Measurements from ENCODE around the gene SETD2.
"Not testable (repeated sequence)": the region's sequence is repeated elsewhere in the genome, so short reads cannot be mapped to it uniquely, and the experiment has no call there.

SETD2 gene

DNA sequence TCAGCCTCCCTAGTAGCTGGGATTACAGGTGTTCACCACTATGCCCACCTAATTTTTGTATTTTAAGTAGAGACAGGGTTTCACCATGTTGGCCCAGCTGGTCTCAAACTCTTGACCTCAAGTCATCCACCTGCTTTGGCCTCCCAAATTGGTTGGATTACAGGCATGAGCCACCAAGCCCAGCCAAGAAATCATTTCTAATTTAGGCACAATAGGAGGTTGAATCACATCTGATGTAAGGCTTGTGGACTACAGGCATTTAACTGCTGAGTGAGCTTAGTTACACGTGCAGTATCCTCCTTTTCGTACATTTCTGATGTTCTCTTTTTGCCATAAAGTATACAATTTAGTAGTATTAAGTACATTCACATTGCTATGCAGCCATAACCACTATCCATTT lies 31.1 kb upstream of the SETD2 start:
- H3K9ac ChIP-seq (ENCODE audit: low read length), result no peak overlapping the region
- H3K4me1 ChIP-seq (ENCODE audit: insufficient read depth, low read length, severe bottlenecking), result no peaks in the 10 kb centered on the region
- H3K4me2 ChIP-seq (ENCODE audit: low read length), result no peak overlapping the region
- H3K9me2 ChIP-seq (ENCODE audit: low read depth, low read length), result no peaks in the 10 kb centered on the region
- no peaks in the 10 kb centered on the region for H3K9me3 ChIP-seq (ENCODE audit: low read length)
- no peak overlapping the region for H2AFZ ChIP-seq (ENCODE audit: low read length)
- no peak overlapping the region for H3K27ac ChIP-seq (ENCODE audit: low read depth, low read length, poor library complexity, severe bottlenecking)
- H3F3A ChIP-seq (ENCODE audit: insufficient read depth, low read length), result no peaks in the 10 kb centered on the region
- TF ChIP-seq, protein P1, sequence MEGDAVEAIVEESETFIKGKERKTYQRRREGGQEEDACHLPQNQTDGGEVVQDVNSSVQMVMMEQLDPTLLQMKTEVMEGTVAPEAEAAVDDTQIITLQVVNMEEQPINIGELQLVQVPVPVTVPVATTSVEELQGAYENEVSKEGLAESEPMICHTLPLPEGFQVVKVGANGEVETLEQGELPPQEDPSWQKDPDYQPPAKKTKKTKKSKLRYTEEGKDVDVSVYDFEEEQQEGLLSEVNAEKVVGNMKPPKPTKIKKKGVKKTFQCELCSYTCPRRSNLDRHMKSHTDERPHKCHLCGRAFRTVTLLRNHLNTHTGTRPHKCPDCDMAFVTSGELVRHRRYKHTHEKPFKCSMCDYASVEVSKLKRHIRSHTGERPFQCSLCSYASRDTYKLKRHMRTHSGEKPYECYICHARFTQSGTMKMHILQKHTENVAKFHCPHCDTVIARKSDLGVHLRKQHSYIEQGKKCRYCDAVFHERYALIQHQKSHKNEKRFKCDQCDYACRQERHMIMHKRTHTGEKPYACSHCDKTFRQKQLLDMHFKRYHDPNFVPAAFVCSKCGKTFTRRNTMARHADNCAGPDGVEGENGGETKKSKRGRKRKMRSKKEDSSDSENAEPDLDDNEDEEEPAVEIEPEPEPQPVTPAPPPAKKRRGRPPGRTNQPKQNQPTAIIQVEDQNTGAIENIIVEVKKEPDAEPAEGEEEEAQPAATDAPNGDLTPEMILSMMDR (IDR thresholded peaks at IDR 0.05; ENCODE audit: low read length), result no peak
- no peak for TF ChIP-seq EZH2 (IDR thresholded peaks at IDR 0.05; ENCODE audit: borderline replicate concordance, low read length)
- H3K27me3 ChIP-seq (ENCODE audit: insufficient read depth, low read length), result no peaks in the 10 kb centered on the region
- H3K4me3 ChIP-seq (ENCODE audit: low read depth, low read length, poor library complexity, severe bottlenecking), result no peak overlapping the region
- no peaks in the 10 kb centered on the region for H3K79me2 ChIP-seq (ENCODE audit: insufficient read depth, low read length)
- H4K20me1 ChIP-seq (ENCODE audit: insufficient read depth, low read length), result no peaks in the 10 kb centered on the region
- H3K36me3 ChIP-seq (ENCODE audit: insufficient read depth, low read length), result no peaks in the 10 kb centered on the region

DNA sequence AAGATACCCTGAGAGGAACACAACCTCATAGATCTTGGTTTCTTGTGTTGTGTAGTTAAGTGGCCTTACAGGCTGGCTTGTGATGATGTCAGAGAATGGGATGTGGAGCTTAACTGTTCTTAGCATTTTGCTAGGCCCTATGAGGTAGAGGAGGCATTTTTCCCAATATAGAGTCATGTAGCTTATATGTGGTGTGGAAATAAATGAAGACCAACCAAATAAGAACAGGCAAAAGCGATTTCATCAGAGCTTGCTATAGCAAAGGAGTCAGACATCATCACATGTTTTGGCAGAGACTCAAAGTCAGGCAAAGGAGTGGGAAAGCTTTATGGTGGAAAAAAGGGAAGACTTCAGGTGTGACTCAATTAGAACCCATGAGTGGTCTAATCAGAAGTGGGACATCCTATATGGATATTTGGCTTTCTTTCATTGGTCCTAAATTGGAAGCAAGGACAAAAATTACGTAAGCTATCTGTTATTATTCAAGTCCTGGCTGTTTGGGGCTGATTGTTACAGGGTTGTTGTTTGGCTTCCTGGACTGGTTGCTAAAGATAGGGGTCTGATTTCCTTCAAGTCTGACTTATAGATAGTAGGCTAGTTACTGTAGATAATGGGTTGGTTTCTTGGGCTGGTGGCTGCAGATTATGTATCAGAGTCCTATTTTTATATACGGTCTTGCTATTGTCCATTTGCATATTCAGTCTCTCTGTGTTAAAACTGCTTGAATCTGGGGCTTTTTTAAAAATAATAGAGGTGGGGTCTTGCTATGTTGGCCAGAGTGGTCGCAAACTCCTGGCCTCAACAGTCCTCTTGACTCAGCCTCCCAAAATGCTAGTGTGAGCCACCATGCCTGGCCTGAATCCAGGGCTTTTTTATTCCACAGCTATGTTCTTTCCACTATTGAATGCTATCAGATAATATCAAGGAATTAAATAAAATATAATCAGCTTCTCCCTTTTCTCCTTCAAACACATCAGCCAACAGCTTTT lies 30.3 kb upstream of the SETD2 start:
- Histone ChIP-seq H3K4me2 (ENCODE audit: low read length) (no peak overlapping the region), H3F3A (ENCODE audit: insufficient read depth, low read length) (no peaks in the 10 kb centered on the region), H3K36me3 (ENCODE audit: insufficient read depth, low read length) (no peaks in the 10 kb centered on the region), H3K4me1 (ENCODE audit: insufficient read depth, low read length, severe bottlenecking) (no peaks in the 10 kb centered on the region), H3K4me3 (ENCODE audit: low read depth, low read length, poor library complexity, severe bottlenecking) (no peak overlapping the region), H3K27ac (ENCODE audit: low read depth, low read length, poor library complexity, severe bottlenecking) (no peak overlapping the region), H3K9me3 (ENCODE audit: low read length) (no peaks in the 10 kb centered on the region), H3K27me3 (ENCODE audit: insufficient read depth, low read length) (no peaks in the 10 kb centered on the region), H3K79me2 (ENCODE audit: insufficient read depth, low read length) (no peaks in the 10 kb centered on the region), H4K20me1 (ENCODE audit: insufficient read depth, low read length) (no peaks in the 10 kb centered on the region), H3K9ac (ENCODE audit: low read length) (no peak overlapping the region), H2AFZ (ENCODE audit: low read length) (no peak overlapping the region), H3K9me2 (ENCODE audit: low read depth, low read length) (no peaks in the 10 kb centered on the region)
- TF ChIP-seq, protein P1 (IDR thresholded peaks at IDR 0.05; ENCODE audit: low read length), result no peak
- no peak for TF ChIP-seq EZH2 (IDR thresholded peaks at IDR 0.05; ENCODE audit: borderline replicate concordance, low read length)

DNA sequence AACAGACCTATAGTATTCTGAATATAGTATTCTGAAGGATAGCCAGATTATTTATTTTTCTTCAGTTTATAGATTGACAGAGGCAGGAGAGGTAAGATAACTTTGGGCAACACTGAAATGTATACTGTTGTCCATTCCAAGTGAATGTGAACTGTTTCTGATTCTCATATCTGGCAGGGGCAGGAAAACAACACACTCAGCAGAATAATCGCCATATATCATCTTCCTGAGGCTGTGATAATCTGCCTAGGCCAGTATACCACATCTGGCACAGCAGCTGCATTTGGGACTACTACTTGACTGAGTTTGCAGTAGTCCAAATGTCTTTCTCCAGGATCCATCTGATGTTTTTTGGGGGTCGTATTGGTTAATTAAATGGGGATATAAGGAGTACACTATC lies 22.4 kb upstream of the SETD2 start:
- no peak overlapping the region for H3K4me3 ChIP-seq (ENCODE audit: low read depth, low read length, poor library complexity, severe bottlenecking)
- no peak overlapping the region for H2AFZ ChIP-seq (ENCODE audit: low read length)
- H3F3A ChIP-seq (ENCODE audit: insufficient read depth, low read length), result no peaks in the 10 kb centered on the region
- H3K4me1 ChIP-seq (ENCODE audit: insufficient read depth, low read length, severe bottlenecking), result no peaks in the 10 kb centered on the region
- H3K9ac ChIP-seq (ENCODE audit: low read length), result no peak overlapping the region
- no peaks in the 10 kb centered on the region for H3K27me3 ChIP-seq (ENCODE audit: insufficient read depth, low read length)
- TF ChIP-seq, protein P1 (IDR thresholded peaks at IDR 0.05; ENCODE audit: low read length), result no peak
- no peak for TF ChIP-seq EZH2 (IDR thresholded peaks at IDR 0.05; ENCODE audit: borderline replicate concordance, low read length)
- no peaks in the 10 kb centered on the region for H3K79me2 ChIP-seq (ENCODE audit: insufficient read depth, low read length)
- H3K9me3 ChIP-seq (ENCODE audit: low read length), result no peaks in the 10 kb centered on the region
- H4K20me1 ChIP-seq (ENCODE audit: insufficient read depth, low read length), result no peaks in the 10 kb centered on the region
- no peak overlapping the region for H3K4me2 ChIP-seq (ENCODE audit: low read length)
- no peaks in the 10 kb centered on the region for H3K36me3 ChIP-seq (ENCODE audit: insufficient read depth, low read length)
- H3K9me2 ChIP-seq (ENCODE audit: low read depth, low read length), result no peaks in the 10 kb centered on the region
- H3K27ac ChIP-seq (ENCODE audit: low read depth, low read length, poor library complexity, severe bottlenecking), result no peak overlapping the region

DNA sequence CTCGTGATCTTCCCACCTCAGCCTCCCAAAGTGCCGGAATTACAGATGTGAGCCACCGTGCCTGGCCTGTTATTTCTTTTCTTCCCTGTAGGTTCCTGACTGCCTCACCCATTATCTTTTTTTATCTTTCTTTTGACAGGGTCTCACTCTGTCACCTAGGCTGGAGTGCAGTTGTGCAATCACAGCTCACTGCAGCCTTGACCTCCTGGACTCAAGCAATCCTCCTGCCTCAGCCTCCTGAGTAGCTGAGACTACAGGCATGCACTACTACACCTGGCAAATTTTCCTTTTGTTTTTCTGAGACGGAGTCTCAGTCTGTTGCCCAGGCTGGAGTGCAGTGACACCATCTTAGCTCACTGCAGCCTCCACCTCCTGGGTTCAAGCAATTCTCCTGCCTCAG lies 17.8 kb upstream of the SETD2 start:
- H3K4me3 ChIP-seq (ENCODE audit: low read depth, low read length, poor library complexity, severe bottlenecking); H3K9ac ChIP-seq (ENCODE audit: low read length); H3K36me3 ChIP-seq (ENCODE audit: insufficient read depth, low read length); H2AFZ ChIP-seq (ENCODE audit: low read length); H3K4me2 ChIP-seq (ENCODE audit: low read length); H3K9me2 ChIP-seq (ENCODE audit: low read depth, low read length); H4K20me1 ChIP-seq (ENCODE audit: insufficient read depth, low read length); H3K4me1 ChIP-seq (ENCODE audit: insufficient read depth, low read length, severe bottlenecking); H3K79me2 ChIP-seq (ENCODE audit: insufficient read depth, low read length); H3F3A ChIP-seq (ENCODE audit: insufficient read depth, low read length); H3K27ac ChIP-seq (ENCODE audit: low read depth, low read length, poor library complexity, severe bottlenecking); H3K27me3 ChIP-seq (ENCODE audit: insufficient read depth, low read length); H3K9me3 ChIP-seq (ENCODE audit: low read length): not testable (repeated sequence)

DNA sequence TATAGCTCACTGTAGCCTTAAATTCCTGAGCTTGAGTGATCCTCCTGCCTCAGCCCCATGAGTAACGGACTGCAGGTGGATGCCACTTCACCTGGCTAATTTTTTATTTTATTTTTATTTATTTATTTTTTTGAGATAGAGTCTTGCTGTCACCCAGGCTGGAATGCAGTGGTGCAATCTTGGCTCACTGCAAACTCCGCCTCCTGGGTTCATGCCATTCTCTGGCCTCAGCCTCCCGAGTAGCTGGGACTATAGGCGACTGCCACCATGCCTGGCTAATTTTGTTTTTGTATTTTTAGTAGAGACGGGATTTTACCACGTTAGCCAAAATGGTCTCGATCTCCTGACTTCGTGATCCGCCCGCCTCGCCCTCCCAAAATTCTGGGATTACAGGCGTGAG lies 16.1 kb upstream of the SETD2 start:
- H3K27me3 ChIP-seq (ENCODE audit: insufficient read depth, low read length); H3K4me3 ChIP-seq (ENCODE audit: low read depth, low read length, poor library complexity, severe bottlenecking); H3F3A ChIP-seq (ENCODE audit: insufficient read depth, low read length); H3K36me3 ChIP-seq (ENCODE audit: insufficient read depth, low read length); H3K9me3 ChIP-seq (ENCODE audit: low read length); H3K9ac ChIP-seq (ENCODE audit: low read length); H3K27ac ChIP-seq (ENCODE audit: low read depth, low read length, poor library complexity, severe bottlenecking); H3K9me2 ChIP-seq (ENCODE audit: low read depth, low read length); H3K79me2 ChIP-seq (ENCODE audit: insufficient read depth, low read length); H3K4me2 ChIP-seq (ENCODE audit: low read length); H2AFZ ChIP-seq (ENCODE audit: low read length); H4K20me1 ChIP-seq (ENCODE audit: insufficient read depth, low read length): not testable (repeated sequence)
- H3K4me1 ChIP-seq (ENCODE audit: insufficient read depth, low read length, severe bottlenecking), result peaks cover 11% of the 10 kb centered on the region

All from OCI-LY1 (cell line).